GM08714 (cell line): Measurements from ENCODE around the gene PPP1R7.

Experiments
- H3K4me3 ChIP-seq: fragments of 200-500 bp; sonication (Bioruptor generic); 2 replicates; pipeline ENCODE4 v1.5.1; 2014; ENCODE audit warnings: mild to moderate bottlenecking, low read length, inconsistent platforms
- ZNF274 ChIP-seq: IDR thresholded peaks from 2 replicates; pipeline ENCODE4 v1.6.1; 2012; ENCODE audit warnings: mild to moderate bottlenecking, low read depth, low read length

PPP1R7 gene

DNA sequence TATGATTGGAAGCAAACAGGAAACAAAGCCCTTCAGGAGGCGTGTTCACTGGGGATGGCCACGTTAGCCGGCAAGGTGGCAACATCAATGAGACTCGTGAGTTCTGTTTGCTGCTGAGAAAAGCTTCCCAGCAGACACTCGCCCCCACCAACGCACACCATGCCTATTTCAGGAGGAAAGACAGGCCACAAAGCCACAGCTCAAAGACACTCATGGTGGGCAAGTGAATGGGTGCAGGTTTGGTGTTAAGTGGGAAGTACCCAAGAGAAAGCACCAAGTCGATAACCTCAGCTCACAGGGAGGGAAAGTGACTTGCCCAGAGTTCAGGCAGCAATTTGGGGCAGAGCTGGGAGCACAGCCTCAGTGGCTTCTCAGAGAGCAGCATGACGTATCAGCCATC lies 37.7 kb upstream of the PPP1R7 start:
- no peak overlapping the region for H3K4me3 ChIP-seq
- TF ChIP-seq ZNF274 = no peak

DNA sequence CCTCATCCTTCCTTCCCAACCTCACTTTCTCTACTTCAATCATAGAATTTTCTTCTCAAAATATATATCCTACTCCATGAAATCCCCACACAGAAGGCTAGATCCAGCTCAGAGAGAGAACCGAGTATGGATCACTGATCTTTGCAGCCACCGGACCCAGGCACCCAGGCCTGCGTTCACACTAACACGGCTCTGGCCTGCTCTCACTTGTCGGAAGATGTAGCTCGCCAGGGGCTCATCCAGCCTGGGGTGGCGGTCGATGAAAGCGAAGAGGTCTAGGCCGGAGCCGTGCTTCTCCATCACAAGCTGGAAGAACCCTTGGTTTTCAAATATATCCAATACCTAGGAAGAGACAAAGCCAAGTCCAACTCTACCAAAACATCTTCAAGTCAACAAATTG lies 35.4 kb upstream of the PPP1R7 start:
- H3K4me3 ChIP-seq = no peak overlapping the region
- no peak for TF ChIP-seq ZNF274

DNA sequence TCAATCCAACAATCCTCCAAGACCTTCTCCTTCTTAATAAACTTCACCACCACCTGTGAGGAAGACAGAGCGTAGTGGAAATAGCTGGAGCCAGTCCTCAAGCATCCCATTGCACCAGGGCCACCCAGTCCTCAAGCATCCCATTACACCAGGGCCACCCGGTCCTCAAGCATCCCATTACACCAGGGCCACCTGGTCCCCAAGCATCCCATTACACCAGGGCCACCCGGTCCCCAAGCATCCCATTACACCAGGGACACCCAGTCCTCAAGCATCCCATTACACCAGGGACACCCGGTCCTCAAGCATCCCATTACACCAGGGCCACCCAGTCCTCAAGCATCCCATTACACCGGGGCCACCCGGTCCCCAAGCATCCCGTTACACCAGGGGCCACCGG lies 34.9 kb upstream of the PPP1R7 start:
- H3K4me3 ChIP-seq = no peak overlapping the region
- TF ChIP-seq ZNF274 = no peak

DNA sequence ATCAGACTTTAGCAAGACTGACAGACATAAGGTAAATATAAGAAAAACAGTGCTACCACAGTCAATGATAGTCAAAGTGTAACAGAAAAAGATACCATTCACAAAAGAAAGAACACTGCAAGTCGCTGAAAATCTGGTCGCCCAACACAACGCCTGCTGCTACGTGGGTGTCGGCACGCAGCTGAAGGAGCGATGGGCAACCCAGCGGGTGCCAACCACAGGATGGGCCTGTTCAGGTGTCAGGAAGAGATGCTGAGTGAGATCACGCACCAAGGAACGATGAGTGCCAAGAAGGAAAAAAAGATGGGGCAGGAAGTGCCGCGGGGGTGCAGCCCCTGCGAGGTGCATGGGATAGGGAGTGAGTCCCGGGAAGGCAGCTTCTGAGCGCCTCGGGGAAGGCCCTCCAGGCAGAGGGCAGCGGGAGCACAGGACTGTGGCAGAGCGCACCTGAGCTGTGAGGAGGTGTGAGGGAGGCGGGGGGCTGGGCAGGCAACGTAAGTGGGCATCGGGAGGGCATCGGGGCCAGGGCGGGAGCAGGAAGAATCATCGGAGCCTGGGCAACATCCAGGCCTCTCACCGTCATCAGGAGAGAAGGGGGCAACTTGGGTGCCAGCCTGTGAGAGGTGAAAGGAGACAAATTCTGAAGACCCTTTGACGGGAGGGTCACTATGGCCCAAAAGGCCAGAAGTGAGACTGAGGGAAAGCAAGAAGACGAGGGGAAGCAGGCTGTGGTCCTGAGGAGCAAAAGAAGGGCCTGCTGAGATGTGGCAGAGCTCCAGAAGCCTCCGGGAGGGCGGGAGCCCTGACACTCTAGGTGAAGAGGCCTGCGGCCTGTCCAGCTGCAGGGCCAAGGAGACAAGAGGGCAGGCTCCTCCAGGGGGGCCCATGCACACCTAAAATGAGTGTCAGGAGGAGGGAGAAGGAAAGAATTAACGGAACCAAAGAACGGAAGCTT lies 33.4 kb upstream of the PPP1R7 start:
- TF ChIP-seq ZNF274 = no peak
- no peak overlapping the region for H3K4me3 ChIP-seq

DNA sequence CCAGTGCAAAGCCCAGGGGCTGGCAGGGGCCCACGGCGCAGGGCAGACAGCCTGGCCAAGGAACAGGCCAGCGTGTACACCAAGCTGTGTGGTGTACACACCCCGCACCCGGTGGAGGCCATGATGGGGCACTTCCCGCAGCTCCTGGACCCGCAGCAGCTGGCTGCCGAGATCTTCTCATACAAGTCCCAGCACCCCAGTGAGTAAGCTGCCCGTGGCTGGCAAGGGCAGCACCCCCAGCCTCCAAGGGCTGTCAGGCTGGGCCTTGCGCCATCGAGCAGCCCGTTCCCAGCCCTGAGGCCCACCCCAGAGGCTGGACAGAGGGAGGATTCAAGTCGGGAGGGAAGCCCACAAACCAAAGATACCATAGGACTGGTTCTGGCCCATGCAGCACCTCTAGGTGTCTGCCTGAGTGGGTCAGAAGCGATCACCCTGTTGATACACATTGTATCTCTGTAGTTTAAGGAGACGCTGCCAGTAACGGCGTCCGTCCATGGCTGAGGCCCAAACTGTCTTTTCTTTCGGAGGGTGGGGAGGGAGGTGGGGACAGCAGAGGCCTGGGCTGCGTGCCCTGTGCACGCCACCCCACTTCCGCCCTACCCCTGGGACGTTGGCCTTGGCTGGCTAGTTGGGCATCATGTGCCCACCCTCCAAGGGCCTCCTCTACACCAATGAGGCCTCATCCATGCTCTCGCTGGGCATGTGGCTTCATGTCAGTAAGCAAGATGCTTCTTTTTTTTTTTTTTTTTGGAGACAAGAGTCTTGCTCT lies 31.3 kb upstream of the PPP1R7 start:
- TF ChIP-seq ZNF274 = no peak
- no peak overlapping the region for H3K4me3 ChIP-seq

DNA sequence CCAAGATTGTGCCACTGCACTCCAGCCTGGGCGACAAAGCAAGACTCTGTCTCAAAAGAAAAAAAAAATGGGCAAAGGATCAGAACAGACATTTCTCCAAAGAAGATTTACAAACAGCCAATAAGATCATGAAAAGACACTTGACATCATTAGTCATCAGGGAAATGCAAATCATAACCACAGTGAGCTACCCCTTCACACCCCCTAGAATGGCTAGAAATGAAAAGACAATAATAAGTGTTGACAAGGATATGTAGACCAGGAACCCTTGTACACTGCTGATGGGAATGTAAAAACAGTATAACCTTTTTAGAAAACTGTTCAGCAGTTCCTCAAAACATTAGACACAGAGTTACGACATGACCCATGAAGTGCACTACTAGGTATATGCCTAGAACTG lies 29.8 kb upstream of the PPP1R7 start:
- H3K4me3 ChIP-seq = no peak overlapping the region
- TF ChIP-seq ZNF274 = no peak

DNA sequence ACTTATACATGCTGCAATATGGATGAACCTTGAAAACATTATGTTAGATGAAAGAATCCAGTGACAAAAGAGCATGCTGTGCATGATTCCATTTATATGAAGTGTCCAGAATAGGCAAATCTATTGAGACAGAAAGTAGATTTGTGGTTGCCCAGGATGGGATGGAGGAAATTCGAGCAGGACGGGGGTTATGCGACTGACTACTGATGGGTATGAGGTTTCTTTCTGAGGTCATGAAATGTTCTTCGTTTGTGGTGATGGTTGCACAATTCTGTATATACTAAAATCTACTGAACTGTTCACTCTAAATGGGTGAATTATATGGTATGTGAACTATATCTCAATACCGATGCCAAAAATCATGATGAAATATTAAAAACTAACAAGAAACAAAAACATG lies 29.3 kb upstream of the PPP1R7 start:
- TF ChIP-seq ZNF274 = no peak
- H3K4me3 ChIP-seq = no peak overlapping the region

DNA sequence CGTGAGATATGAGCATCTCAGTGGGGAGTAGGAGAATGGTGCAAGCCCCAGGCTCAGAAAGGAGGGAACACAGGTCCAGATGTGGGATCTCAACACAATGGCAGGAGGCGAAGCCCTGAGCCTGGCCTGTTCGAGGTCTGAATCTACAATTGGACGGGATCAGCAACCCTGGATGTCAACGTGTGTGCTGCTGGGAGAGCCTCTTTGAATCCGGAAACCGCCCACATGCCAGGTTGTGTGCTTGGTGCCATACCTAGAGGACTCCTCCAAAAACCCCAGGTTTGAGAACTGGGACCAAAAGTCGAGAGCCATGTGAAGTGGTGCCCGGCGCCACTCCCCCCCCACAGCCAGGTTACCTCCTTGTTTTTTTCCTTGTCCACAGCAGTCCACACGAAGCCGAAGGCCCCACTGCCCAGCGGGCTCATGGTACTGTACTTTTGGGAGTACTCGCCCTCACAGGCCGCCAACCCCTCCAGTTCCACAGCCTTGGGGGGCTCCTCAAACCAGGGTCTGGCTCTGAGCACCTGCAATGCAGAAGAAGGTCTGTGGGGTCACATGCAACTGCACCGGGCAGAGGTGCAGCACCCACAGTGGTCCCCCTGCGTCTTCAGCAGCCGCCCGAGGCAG lies 27.8 kb upstream of the PPP1R7 start:
- TF ChIP-seq ZNF274 = no peak
- no peak overlapping the region for H3K4me3 ChIP-seq

DNA sequence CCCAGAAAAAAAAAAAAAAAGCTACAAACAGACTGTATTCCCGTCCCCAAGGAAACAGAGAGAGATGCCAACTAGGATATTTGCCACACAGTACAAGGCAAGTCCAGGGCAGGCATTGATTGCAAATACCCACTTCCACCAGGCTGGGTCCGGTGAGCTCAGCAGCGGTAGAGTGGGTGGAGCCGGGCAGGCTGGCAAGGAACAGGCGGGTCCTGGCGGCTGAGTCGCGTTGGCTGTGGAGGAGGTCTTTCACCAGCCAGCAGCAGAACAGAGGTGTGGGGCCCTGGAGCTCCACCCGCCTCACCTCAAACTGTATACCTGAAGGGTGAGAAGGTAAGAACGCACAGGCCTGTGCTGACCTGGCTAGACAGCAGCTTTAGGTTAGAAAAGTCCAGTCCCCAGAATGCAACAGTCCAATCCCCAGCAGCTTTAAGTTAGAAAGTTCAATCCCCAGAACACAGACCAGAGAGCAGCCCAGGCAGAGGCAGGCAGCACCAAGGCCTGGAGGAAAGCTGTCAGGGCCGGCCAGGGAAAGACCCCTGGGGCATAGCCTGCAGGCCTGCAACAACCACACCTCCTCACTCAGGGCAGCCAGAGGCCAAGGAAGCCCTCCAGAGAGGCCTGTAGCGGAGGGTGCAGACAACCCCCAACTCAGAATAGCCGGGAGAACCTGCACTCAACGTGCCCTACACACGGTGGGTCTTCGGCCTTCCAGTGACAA lies 26.3 kb upstream of the PPP1R7 start:
- TF ChIP-seq ZNF274 = no peak
- no peak overlapping the region for H3K4me3 ChIP-seq

DNA sequence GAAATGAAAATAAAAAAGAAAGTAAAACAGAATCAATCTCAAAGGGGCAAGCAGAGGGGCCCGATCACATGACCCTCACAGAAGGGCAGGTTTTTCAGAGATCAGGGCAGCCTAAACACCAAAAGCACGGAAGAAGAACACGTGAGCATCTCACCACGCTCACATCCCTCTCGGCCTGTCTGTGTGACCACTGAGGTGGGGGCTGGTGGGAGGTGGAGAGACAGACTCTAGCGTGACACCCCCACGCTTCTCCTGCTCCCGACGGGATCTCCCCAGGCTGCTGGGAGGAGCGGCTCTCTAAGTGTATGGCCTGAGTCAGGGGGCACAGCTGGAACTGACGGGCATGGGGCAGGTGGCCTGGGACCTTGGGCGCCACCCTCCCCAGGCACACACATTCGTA lies 24.6 kb upstream of the PPP1R7 start:
- H3K4me3 ChIP-seq = no peak overlapping the region
- TF ChIP-seq ZNF274 = no peak

GRCh38 chr2:241126201-241126611 lies 24.1 kb upstream of the PPP1R7 start:
- TF ChIP-seq ZNF274 = no peak
- no peak overlapping the region for H3K4me3 ChIP-seq

GRCh38 chr2:241126771-241127202 lies 23.5 kb upstream of the PPP1R7 start:
- no peak overlapping the region for H3K4me3 ChIP-seq
- TF ChIP-seq ZNF274 = no peak

GRCh38 chr2:241128266-241128665 lies 22.0 kb upstream of the PPP1R7 start:
- no peak overlapping the region for H3K4me3 ChIP-seq

More at GRCh38 chr2:241128266-241128665, 22.0 kb upstream of the PPP1R7 start:
- TF ChIP-seq ZNF274 = no peak
